H9 (cell line): Measurements from ENCODE around the gene SURF2. TPM values are rescaled to one million over a fixed set of nuclear protein-coding genes. Genes with fewer than 3 reads are reported as not detected.
A peak's percentile ranks its signal among the peaks of the same experiment; 100 is the strongest.

ENCODE experiments used
- DNase-seq: peaks from one replicate; pipeline ENCODE4 v3.0.0-alpha.2; 2017
- H2AFZ ChIP-seq: one replicate; pipeline ENCODE4 v1.6.1; 2013; ENCODE audit warnings: mild to moderate bottlenecking, low read length, control low read depth, moderate library complexity
- H2AK5ac ChIP-seq: 2 replicates; pipeline ENCODE4 v1.6.1; 2013; ENCODE audit warnings: low read length, control low read depth, mixed read lengths; ENCODE audit not compliant: insufficient read length
- H2BK120ac ChIP-seq: one replicate; pipeline ENCODE4 v1.6.1; 2013; ENCODE audit warnings: low read depth, mild to moderate bottlenecking, low read length, control low read depth, inconsistent platforms; ENCODE audit not compliant: poor library complexity, severe bottlenecking
- H2BK12ac ChIP-seq: 2 replicates; pipeline ENCODE4 v1.6.1; 2013; ENCODE audit warnings: low read length, control low read depth, mixed read lengths, low read depth; ENCODE audit not compliant: insufficient read length
- H2BK15ac ChIP-seq: 2 replicates; pipeline ENCODE4 v1.6.1; 2013; ENCODE audit warnings: low read depth, low read length, control low read depth
- H2BK20ac ChIP-seq: one replicate; pipeline ENCODE4 v1.6.1; 2013; ENCODE audit warnings: low read depth, mild to moderate bottlenecking, low read length, control low read depth, inconsistent platforms; ENCODE audit not compliant: poor library complexity, severe bottlenecking
- H2BK5ac ChIP-seq: 2 replicates; pipeline ENCODE4 v1.6.1; 2013; ENCODE audit warnings: low read length, control low read depth, mixed read lengths; ENCODE audit not compliant: insufficient read length
- H3K14ac ChIP-seq: 2 replicates; pipeline ENCODE4 v1.6.1; 2013; ENCODE audit warnings: low read length, control low read depth; ENCODE audit not compliant: insufficient read depth
- H3K18ac ChIP-seq: 2 replicates; pipeline ENCODE4 v1.6.1; 2013; ENCODE audit warnings: low read depth, mild to moderate bottlenecking, mixed read lengths, low read length, control low read depth; ENCODE audit not compliant: insufficient read length
- H3K23ac ChIP-seq: 2 replicates; pipeline ENCODE4 v1.6.1; 2013; ENCODE audit warnings: low read length, control low read depth, mixed read lengths, low read depth; ENCODE audit not compliant: insufficient read length
- H3K23me2 ChIP-seq: 2 replicates; pipeline ENCODE4 v1.6.1; 2013; ENCODE audit warnings: low read depth, mild to moderate bottlenecking, mixed read lengths, low read length, control low read depth; ENCODE audit not compliant: insufficient read length, poor library complexity, severe bottlenecking
- H3K27ac ChIP-seq: 2 replicates; pipeline ENCODE4 v1.5.1; 2013; ENCODE audit warnings: low read length, control low read depth, mixed read lengths, low read depth; ENCODE audit not compliant: insufficient read length
- H3K27me3 ChIP-seq: 2 replicates; pipeline ENCODE4 v1.6.1; 2013; ENCODE audit warnings: low read length, control low read depth, inconsistent platforms; ENCODE audit not compliant: insufficient read depth
- H3K4ac ChIP-seq: 2 replicates; pipeline ENCODE4 v1.6.1; 2013; ENCODE audit warnings: low read depth, mild to moderate bottlenecking, control low read depth, inconsistent platforms, low read length, moderate library complexity
- H3K4me1 ChIP-seq: 2 replicates; pipeline ENCODE4 v1.6.1; 2013; ENCODE audit warnings: low read length, control low read depth, inconsistent platforms; ENCODE audit not compliant: insufficient read depth
- H3K4me2 ChIP-seq: 2 replicates; pipeline ENCODE4 v1.6.1; 2013; ENCODE audit warnings: low read length, control low read depth, mixed read lengths; ENCODE audit not compliant: insufficient read length, insufficient read depth
- H3K56ac ChIP-seq: 2 replicates; pipeline ENCODE4 v1.6.1; 2013; ENCODE audit warnings: low read depth, mild to moderate bottlenecking, mixed read lengths, low read length, control low read depth; ENCODE audit not compliant: insufficient read length
- H3K79me1 ChIP-seq: 2 replicates; pipeline ENCODE4 v1.6.1; 2013; ENCODE audit warnings: low read depth, mild to moderate bottlenecking, moderate library complexity, low read length, control low read depth, inconsistent platforms; ENCODE audit not compliant: insufficient read depth, poor library complexity, severe bottlenecking
- H3K79me2 ChIP-seq: 2 replicates; pipeline ENCODE4 v1.6.1; 2013; ENCODE audit warnings: low read length, control low read depth, inconsistent platforms; ENCODE audit not compliant: insufficient read depth
- H3K9ac ChIP-seq: 2 replicates; pipeline ENCODE4 v1.6.1; 2013; ENCODE audit warnings: low read length, control low read depth, mixed read lengths; ENCODE audit not compliant: insufficient read length; ENCODE audit errors: extremely low read depth
- H3K9me3 ChIP-seq: one replicate; pipeline ENCODE4 v1.6.1; 2013; ENCODE audit warnings: low read depth, low read length, inconsistent platforms; ENCODE audit not compliant: control insufficient read depth
- H3T11ph ChIP-seq: one replicate; pipeline ENCODE4 v1.6.1; 2013; ENCODE audit warnings: mild to moderate bottlenecking, low read length, control low read depth, inconsistent platforms
- H4K20me1 ChIP-seq: one replicate; pipeline ENCODE4 v1.6.1; 2013; ENCODE audit not compliant: control insufficient read depth, insufficient read length, insufficient read depth
- H4K5ac ChIP-seq: 2 replicates; pipeline ENCODE4 v1.6.1; 2013; ENCODE audit warnings: low read depth, mild to moderate bottlenecking, mixed read lengths, low read length, control low read depth; ENCODE audit not compliant: insufficient read length
- H4K8ac ChIP-seq: replicated peaks from 2 replicates; pipeline ENCODE4 v1.6.1; 2013; ENCODE audit warnings: low read length, control low read depth, mixed read lengths, low read depth; ENCODE audit not compliant: insufficient read length
- H4K91ac ChIP-seq: 2 replicates; pipeline ENCODE4 v1.6.1; 2013; ENCODE audit warnings: low read depth, mild to moderate bottlenecking, moderate library complexity, mixed read lengths, low read length, control low read depth; ENCODE audit not compliant: insufficient read length
- H3K27ac Mint-ChIP-seq, 3 experiments: 2 replicates in 2 of 3; 3 replicates in 1 of 3; pipeline ENCODE4 v1.8.0; 2020 to 2021; ENCODE audit warnings: mixed read lengths in 3 of 3, mild to moderate bottlenecking in 1 of 3, moderate library complexity in 1 of 3
- H3K27me3 Mint-ChIP-seq: 2 replicates; pipeline ENCODE4 v1.8.0; 2021; ENCODE audit warnings: low read depth, mild to moderate bottlenecking, moderate library complexity, mixed read lengths
- H3K36me3 Mint-ChIP-seq, 3 experiments: 2 replicates in 2 of 3; 3 replicates in 1 of 3; pipeline ENCODE4 v1.8.0; 2020 to 2021; ENCODE audit warnings: low read depth in 3 of 3, mixed read lengths in 3 of 3; ENCODE audit not compliant: insufficient read depth in 1 of 3
- H3K4me1 Mint-ChIP-seq, 2 experiments: 2 replicates each; pipeline ENCODE4 v1.8.0; 2020; ENCODE audit warnings: mixed read lengths in 2 of 2
- H3K4me3 Mint-ChIP-seq, 2 experiments: 2 replicates in 1 of 2; 3 replicates in 1 of 2; pipeline ENCODE4 v1.8.0; 2020 to 2021; ENCODE audit warnings: mild to moderate bottlenecking in 2 of 2, mixed read lengths in 2 of 2, moderate library complexity in 1 of 2
- H3K9me3 Mint-ChIP-seq, 2 experiments: 2 replicates in 1 of 2; 3 replicates in 1 of 2; pipeline ENCODE4 v1.8.0; 2020; ENCODE audit warnings: mild to moderate bottlenecking in 2 of 2, mixed read lengths in 2 of 2, moderate library complexity in 1 of 2
- CTCF ChIP-seq: fragments of 200-600 bp; sonication (generic); conservative IDR thresholded peaks from 3 replicates; pipeline ENCODE4 v1.8.0; 2021; ENCODE audit warnings: antibody characterized with exemption, mild to moderate bottlenecking
- WGBS: extraction: QIAGEN DNeasy Blood & Tissue Kit; methylation state at CpG from one replicate; pipeline ENCODE4 v1.1.7; 2013; ENCODE audit warnings: missing lambda C conversion rate, low lambda C conversion rate, mixed read lengths; ENCODE audit not compliant: insufficient read length; ENCODE audit errors: extremely low coverage; 5-methylcytosine and 5-hydroxymethylcytosine counted together
- total RNA-seq: library from RNA; stranded (reverse); gene quantifications from 2 replicates; pipeline ENCODE4 v1.2.1, GENCODE V29; 2021

Gene SURF2
- total RNA-seq, 1 experiment from 2014 or later, result 44.4 TPM

GRCh38 chr9:133331221-133331620 lies 25.1 kb upstream of the SURF2 start:
- Histone ChIP-seq H4K8ac (no peak overlapping the region), H3K23me2 (peaks cover under 1% of the 10 kb centered on the region), H3K79me2 (peaks cover 3% of the 10 kb centered on the region; the same call in 1 of the 2 replicates), H3K79me1 (no peaks in the 10 kb centered on the region), H2AFZ (no peak overlapping the region), H3K4me1 (no peaks in the 10 kb centered on the region), H2BK20ac (no peak overlapping the region), H2BK15ac (no peak overlapping the region), H3T11ph (no peak overlapping the region), H3K56ac (no peak overlapping the region), H4K5ac (no peak overlapping the region), H2BK5ac (no peak overlapping the region), H3K27me3 (no peaks in the 10 kb centered on the region), H4K20me1 (no peaks in the 10 kb centered on the region), H3K4me2 (no peak overlapping the region), H3K9ac (no peak overlapping the region), H3K18ac (no peak overlapping the region), H4K91ac (no peak overlapping the region), H3K4ac (no peak overlapping the region), H2AK5ac (no peak overlapping the region), H2BK12ac (no peak overlapping the region), H2BK120ac (no peak overlapping the region), H3K23ac (no peak overlapping the region), H3K14ac (no peak overlapping the region), H3K9me3 (no peaks in the 10 kb centered on the region), H3K27ac (no peak overlapping the region)
- H3K4me3 Mint-ChIP-seq, result no peak overlapping the region
- TF ChIP-seq CTCF, result no peak
- peaks cover 34 to 59% (median 57%) of the 10 kb centered on the region in 3 experiments for H3K36me3 Mint-ChIP-seq
- peaks cover 5% of the 10 kb centered on the region for H3K27me3 Mint-ChIP-seq
- H3K4me1 Mint-ChIP-seq, result peaks cover 15 to 17% of the 10 kb centered on the region in 2 experiments
- DNase-seq, result peak; percentile 26
- no CpG with 5 or more reads among the region's 19 CpGs for WGBS
- H3K27ac Mint-ChIP-seq, result 0 out of 7 replicates have a peak overlapping the region, but pooled peaks of 1 of the 3 experiments have one; percentile 43
- peaks cover 12 to 16% of the 10 kb centered on the region in 2 experiments for H3K9me3 Mint-ChIP-seq
